Hepatocyte (in vitro differentiated cells): ENCODE data around the gene KDM4B.

Experiments used
- EZH2 ChIP-seq: fragments of 200-600 bp; sonication (generic); IDR thresholded peaks from 2 replicates; pipeline ENCODE4 v1.6.1; 2016; ENCODE audit warnings: antibody characterized with exemption, mild to moderate bottlenecking, borderline replicate concordance
- EZH2phosphoT487 ChIP-seq: fragments of 200-600 bp; sonication (generic); IDR thresholded peaks from one replicate; pipeline ENCODE4 v1.6.1; 2018; ENCODE audit warnings: antibody characterized with exemption, mild to moderate bottlenecking, low read depth, moderate library complexity; ENCODE audit not compliant: unreplicated experiment, severe bottlenecking
- TF ChIP-seq, protein P1 (sequence below): fragments of 200-600 bp; sonication (generic); IDR thresholded peaks from 2 replicates; pipeline ENCODE4 v1.5.1; 2016; ENCODE audit warnings: antibody characterized with exemption, mild to moderate bottlenecking; ENCODE audit not compliant: poor library complexity

DNA sequence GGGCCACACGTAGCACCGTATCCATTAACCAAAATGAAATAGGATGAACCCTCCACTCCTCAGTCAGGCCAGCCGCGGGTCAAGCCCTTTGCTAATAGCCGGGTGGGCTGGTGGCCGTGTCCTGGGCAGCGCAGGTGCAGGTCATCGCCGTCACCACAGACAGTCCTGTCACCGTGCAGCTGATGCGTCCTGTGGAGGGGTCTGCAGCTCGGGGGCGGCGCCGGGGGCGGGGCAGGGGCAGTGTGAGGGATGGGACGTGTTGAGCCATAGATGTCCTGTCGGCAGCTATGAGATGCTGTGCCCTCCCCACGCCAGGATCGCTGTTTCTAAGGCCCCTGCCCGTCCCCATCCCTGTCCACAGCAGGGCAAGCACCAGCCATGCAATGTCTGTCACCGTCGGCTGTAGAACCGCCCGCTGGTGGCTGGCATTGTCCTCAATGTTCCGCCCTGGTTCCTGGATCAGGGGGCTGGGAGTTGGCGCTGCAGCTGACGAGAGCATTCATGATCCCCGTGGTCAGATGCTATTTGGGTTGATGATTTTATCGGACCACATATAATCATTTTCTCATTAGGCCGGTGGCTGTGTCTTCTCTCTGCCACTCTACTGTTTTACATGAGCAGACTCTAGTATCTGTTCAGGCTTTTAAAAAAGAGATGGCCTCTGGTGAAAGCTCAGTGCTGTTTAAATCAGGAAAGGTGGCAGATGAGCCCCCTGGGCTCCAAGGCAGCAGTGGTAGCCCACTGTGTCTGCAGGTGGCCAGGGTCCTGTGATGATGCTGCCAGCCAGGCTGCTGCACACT is 126.1 kb downstream of the KDM4B start:
- TF ChIP-seq, protein P1, sequence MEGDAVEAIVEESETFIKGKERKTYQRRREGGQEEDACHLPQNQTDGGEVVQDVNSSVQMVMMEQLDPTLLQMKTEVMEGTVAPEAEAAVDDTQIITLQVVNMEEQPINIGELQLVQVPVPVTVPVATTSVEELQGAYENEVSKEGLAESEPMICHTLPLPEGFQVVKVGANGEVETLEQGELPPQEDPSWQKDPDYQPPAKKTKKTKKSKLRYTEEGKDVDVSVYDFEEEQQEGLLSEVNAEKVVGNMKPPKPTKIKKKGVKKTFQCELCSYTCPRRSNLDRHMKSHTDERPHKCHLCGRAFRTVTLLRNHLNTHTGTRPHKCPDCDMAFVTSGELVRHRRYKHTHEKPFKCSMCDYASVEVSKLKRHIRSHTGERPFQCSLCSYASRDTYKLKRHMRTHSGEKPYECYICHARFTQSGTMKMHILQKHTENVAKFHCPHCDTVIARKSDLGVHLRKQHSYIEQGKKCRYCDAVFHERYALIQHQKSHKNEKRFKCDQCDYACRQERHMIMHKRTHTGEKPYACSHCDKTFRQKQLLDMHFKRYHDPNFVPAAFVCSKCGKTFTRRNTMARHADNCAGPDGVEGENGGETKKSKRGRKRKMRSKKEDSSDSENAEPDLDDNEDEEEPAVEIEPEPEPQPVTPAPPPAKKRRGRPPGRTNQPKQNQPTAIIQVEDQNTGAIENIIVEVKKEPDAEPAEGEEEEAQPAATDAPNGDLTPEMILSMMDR, result no peak
- TF ChIP-seq EZH2, result no peak
- TF ChIP-seq EZH2phosphoT487, result no peak
